HG03045 (cell line): ENCODE data around the gene BTBD7.

Experiments
- ATAC-seq: cut with Tn5 transposase; IDR thresholded peaks from one replicate; pipeline ENCODE4 v1.9.1; 2021; ENCODE audit warnings: mild to moderate bottlenecking, moderate library complexity; ENCODE audit not compliant: unreplicated experiment

Gene BTBD7

GRCh38 chr14:93302688-93303581, 29.9 kb downstream of the BTBD7 start:
- ATAC-seq = no peak

GRCh38 chr14:93301821-93302447, 30.9 kb downstream of the BTBD7 start:
- ATAC-seq = no peak

- no peak for ATAC-seq
These were observed 33.0 kb downstream of the BTBD7 start for GRCh38 chr14:93299866-93300265.

DNA sequence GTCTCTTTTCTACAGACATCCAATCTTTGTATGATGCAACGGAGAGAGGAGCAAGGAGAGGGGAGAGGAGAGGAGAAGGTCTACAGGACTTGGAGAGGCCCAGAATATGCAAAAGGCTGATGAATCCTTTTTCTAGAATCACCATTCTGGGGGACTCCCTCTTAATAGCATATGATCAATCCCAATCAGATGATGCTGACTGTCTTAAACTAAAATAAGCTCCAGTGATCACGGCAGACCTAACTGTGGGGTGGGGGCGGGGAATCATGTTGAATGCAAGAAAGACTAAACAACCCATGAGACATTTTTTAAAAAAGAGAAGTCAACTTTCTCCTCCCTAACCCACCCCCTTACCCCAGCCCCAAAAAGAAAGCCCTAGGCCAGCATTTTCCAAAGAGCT, 33.4 kb downstream of the BTBD7 start:
- no peak for ATAC-seq

- no peak for ATAC-seq
These were observed 37.2 kb downstream of the BTBD7 start for GRCh38 chr14:93295541-93296220.

DNA sequence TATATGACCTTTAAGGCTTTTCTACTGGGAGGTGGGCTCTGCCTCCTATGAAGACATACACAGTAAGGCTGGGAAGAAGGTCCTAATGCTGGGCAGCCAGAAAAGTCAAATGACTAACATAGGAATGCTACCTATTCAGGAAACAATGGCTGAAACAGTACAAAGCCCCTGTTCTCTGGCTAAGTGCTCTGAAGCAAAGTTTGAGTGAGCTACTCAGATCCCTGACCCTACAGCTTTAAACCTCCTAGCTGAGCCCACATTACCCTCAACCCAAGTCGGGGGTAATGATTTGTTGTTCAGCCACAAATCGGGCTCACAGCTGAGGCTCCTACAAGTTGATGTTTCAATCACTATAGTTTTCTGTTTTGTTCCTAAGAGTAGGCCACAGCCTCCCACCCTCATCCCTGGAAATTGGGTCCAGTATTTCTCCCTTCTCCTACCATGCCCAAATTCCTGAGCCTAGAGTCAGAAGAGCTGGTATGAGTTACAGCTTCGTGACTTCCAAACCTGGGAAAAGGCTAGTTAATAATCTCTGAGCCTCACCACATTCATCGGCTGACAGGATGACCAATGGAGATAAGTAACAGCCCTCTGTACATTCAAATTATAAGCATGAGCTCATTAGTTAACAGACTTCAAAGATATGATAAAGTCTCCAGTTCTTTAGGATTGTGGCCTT, 46.5 kb downstream of the BTBD7 start:
- no peak for ATAC-seq

GRCh38 chr14:93285044-93285443, 47.8 kb downstream of the BTBD7 start:
- ATAC-seq = no peak

DNA sequence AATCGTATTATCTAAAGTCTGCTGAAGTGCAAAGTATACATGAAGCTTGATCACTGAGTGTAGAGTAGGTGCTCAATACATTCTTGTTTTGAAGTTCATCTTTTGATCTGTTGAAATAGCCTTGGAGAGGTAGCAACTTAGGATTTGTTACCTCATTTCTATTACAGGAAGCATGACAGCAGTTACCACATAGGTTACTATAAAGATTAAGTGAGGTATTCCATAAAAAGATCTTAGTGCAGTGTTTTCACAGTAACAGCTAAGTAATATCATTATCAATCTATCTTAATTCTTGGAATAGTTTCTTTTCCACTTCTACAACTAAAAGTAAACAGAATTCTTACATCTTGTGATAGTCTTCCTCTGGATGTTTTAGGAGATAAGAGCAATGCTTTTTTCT, 50.9 kb downstream of the BTBD7 start:
- ATAC-seq = no peak

DNA sequence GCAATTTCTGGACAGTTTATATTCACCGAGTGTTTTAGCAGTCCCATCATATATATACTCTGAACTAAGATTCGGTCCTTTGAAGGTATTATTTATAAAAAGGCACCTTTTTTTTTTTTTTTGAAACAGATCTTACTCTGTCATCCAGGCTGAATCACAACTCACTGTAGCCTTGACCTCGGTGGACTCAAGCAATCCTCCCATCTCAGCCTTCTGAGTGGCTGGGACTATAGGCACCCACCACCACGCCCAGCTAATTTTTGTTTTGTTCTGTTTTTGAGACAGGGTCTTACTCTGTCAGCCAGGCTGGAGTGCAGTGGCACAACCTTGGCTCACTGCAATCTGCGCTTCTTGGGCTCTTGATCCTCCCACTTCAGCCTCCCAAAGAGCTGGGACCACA, 52.1 kb downstream of the BTBD7 start:
- ATAC-seq = no peak

- no peak for ATAC-seq
These were observed 56.7 kb downstream of the BTBD7 start for GRCh38 chr14:93276031-93276716.

GRCh38 chr14:93274055-93274806, 58.6 kb downstream of the BTBD7 start:
- ATAC-seq = no peak

- ATAC-seq = no peak
These were observed 61.7 kb downstream of the BTBD7 start for GRCh38 chr14:93271111-93271510.

DNA sequence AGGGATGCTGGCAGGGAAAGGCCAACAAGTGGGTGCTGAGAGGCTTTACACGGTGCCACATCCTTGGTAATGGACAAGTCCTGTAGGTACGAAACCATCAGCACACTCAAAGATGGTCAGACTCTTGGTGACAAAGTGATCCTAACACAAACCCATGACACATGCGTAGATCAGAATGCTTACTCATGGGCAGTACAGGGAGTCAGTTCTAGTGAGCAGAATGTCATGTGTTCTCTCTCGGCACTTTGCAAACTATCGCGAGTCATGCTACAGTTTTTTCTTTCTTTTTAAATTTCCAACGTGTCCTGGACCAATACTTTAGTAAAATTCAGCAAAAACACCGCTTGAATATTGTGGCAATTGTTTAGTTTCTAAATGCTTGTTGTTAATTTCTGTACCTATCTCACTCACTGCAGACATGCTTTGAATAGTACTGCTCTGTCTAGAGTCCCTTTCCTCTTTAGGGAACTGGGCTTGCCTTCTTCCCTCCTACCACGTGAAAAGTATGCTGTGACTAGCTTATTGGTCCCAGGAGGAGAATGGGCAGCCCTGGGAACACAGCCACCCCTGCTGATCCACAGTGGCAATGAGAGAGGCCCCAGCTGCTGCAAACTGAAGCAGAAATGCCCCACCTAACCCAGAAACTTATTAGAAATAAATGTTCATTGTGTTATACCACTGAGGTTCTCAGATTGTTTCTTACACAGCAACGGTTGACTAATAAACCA, 63.3 kb downstream of the BTBD7 start:
- no peak for ATAC-seq

DNA sequence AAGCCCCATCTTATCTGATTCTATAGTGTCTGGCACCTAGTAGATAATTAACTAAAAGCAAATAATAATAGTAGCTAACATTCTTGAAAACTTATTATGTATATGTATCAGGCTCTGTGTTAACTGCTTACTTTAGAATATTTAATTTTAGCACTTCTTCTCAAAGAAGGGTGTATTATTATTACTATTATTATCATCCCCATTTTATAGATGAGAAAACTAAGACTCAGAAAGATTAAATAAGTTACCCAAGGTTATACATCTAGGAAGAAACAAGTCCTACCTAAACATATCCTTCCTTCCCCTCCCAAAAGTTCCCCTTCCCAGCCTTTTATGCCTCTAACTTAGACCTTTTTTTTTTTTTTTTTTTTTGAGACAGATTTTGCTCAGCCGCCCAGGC, 64.4 kb downstream of the BTBD7 start:
- no peak for ATAC-seq

DNA sequence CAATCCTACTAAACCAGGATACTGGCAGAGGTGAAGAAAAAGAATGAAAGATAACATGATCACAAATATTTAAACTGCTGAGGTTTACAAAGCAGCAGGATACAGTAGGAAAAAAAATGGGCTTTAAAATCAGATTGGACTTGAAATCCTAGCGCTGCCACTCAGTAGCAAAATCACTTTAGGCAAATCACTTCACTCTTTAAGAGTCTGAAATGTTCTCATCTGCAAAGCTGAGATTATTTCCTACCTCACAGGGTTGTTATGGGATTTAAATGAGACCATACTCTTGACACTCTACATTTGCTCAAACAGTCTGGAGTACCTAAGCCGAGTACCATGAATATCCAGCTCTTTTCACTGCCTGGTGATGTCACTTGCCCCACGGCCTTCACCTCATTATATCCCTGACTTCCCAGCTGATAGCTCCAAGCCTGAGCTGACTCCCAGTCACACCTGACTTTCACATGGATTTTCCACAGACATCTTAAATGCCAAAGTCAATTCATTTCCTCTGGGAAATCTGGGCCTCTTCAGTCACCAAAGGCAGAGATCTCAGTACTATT, 65.6 kb downstream of the BTBD7 start:
- no peak for ATAC-seq

- no peak for ATAC-seq
These were observed 66.7 kb downstream of the BTBD7 start for GRCh38 chr14:93266127-93266526.

DNA sequence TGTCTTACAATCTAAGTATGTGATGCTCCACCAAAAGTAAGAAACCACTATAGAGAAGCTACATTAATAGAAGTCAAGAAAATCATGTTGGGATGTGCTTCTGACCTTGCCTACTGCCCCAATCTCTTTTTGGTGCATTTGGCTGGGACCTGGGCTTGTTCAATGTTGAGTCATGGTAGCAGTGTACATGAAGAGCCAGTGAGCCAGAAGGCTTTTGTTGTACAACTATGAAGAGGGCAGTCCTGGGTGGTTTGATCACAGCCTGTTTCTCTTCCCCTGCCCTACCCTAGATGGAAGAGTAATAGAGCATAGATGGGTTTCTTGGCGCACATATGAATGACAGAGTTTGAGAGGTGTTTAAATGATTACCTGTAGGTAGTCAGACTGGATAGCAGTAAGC, 69.4 kb downstream of the BTBD7 start:
- ATAC-seq = no peak

GRCh38 chr14:93262446-93262845, 70.4 kb downstream of the BTBD7 start:
- no peak for ATAC-seq
